Measurements from ENCODE around the gene TMEM40.
"Not testable (repeated sequence)": the region's sequence is repeated elsewhere in the genome, so short reads cannot be mapped to it uniquely, and the experiment has no call there.

The TMEM40 gene

GRCh38 chr3:12724794-12725193 is 34.3 kb downstream of the TMEM40 start:
- no peak overlapping the region for H3K27ac ChIP-seq
- no peak for TF ChIP-seq CTCF (conservative IDR thresholded peaks at IDR 0.05)

GRCh38 chr3:12723362-12723761 is 35.7 kb downstream of the TMEM40 start:
- not testable (repeated sequence) for H3K27ac ChIP-seq

GRCh38 chr3:12722226-12722625 is 36.8 kb downstream of the TMEM40 start:
- TF ChIP-seq CTCF (conservative IDR thresholded peaks at IDR 0.05): no peak

GRCh38 chr3:12719984-12720898 is 38.8 kb downstream of the TMEM40 start:
- no peak overlapping the region for H3K27ac ChIP-seq
- TF ChIP-seq CTCF (conservative IDR thresholded peaks at IDR 0.05): peak; percentile 97

More at GRCh38 chr3:12722226-12722625, 36.8 kb downstream of the TMEM40 start:
- no peak overlapping the region for H3K27ac ChIP-seq

GRCh38 chr3:12719541-12719940 is 39.5 kb downstream of the TMEM40 start:
- no peak overlapping the region for H3K27ac ChIP-seq
- no peak for TF ChIP-seq CTCF (conservative IDR thresholded peaks at IDR 0.05)

- H3K27ac ChIP-seq: no peak overlapping the region
- TF ChIP-seq CTCF (conservative IDR thresholded peaks at IDR 0.05): no peak
Measured at GRCh38 chr3:12716605-12717151, 42.4 kb downstream of the TMEM40 start.

GRCh38 chr3:12714278-12714677 is 44.8 kb downstream of the TMEM40 start:
- H3K27ac ChIP-seq: no peak overlapping the region
- no peak for TF ChIP-seq CTCF (conservative IDR thresholded peaks at IDR 0.05)

GRCh38 chr3:12710062-12710461 is 49.0 kb downstream of the TMEM40 start:
- no peak for TF ChIP-seq CTCF (conservative IDR thresholded peaks at IDR 0.05)
- no peak overlapping the region for H3K27ac ChIP-seq

Data from VCaP (cell line).